ENCODE results near the gene KIF21B. TPM values are rescaled to one million over a fixed set of nuclear protein-coding genes. Genes with fewer than 3 reads are reported as not detected.

KIF21B gene
- polyA plus RNA-seq, 1 experiment, result 0.24 TPM

- no peaks in the 10 kb centered on the region for H3K9me3 ChIP-seq (ENCODE audit: control insufficient read depth, insufficient read depth, low read length)
- peaks cover 49% of the 10 kb centered on the region for H3K27me3 ChIP-seq (ENCODE audit: control insufficient read depth, insufficient read depth, low read length)
- H3K4me3 ChIP-seq (ENCODE audit: low read depth, low read length), result no peak overlapping the region
- CTCF ChIA-PET, result interaction anchor here (3.9 kb wide), 1 partner anchor 77 kb away, joined by 19 read pairs; no protein-coding TSS in a partner anchor
- no peak overlapping the region for H3K27ac ChIP-seq (ENCODE audit: low read depth, low read length)
- POLR2A ChIA-PET, result interaction anchor here (0.7 kb wide), 1 partner anchor 34 kb away, joined by 3 read pairs; no protein-coding TSS in a partner anchor
- no peak for TF ChIP-seq CTCF (IDR thresholded peaks at IDR 0.05; ENCODE audit: low read depth, low read length)
- DNase-seq (ENCODE audit: low read depth, low spot score), result no peak
These were observed 25.8 kb upstream of the KIF21B start for GRCh38 chr1:201049248-201049831.

- Histone ChIP-seq H3K9me3 (ENCODE audit: control insufficient read depth, insufficient read depth, low read length) (no peaks in the 10 kb centered on the region), H3K4me3 (ENCODE audit: low read depth, low read length) (no peak overlapping the region), H3K27ac (ENCODE audit: low read depth, low read length) (no peak overlapping the region), H3K27me3 (ENCODE audit: control insufficient read depth, insufficient read depth, low read length) (peaks cover 43% of the 10 kb centered on the region)
- TF ChIP-seq CTCF (IDR thresholded peaks at IDR 0.05; ENCODE audit: low read depth, low read length), result no peak
- no peak for DNase-seq (ENCODE audit: low read depth, low spot score)
- ChIA-PET POLR2A (no interaction called here), CTCF (interaction anchor here (3.9 kb wide), 1 partner anchor 76 kb away, joined by 19 read pairs; no protein-coding TSS in a partner anchor)
These were observed 25.0 kb upstream of the KIF21B start for GRCh38 chr1:201048521-201048920.

- ChIA-PET CTCF (interaction anchor here (0.7 to 3.5 kb wide), 8 partner anchors 8 to 129 kb away, joined by 3 to 31 read pairs (median 3); no protein-coding TSS in a partner anchor), POLR2A (no interaction called here)
- Histone ChIP-seq H3K27ac (ENCODE audit: low read depth, low read length) (no peak overlapping the region), H3K9me3 (ENCODE audit: control insufficient read depth, insufficient read depth, low read length) (no peaks in the 10 kb centered on the region), H3K27me3 (ENCODE audit: control insufficient read depth, insufficient read depth, low read length) (peaks cover 18% of the 10 kb centered on the region), H3K4me3 (ENCODE audit: low read depth, low read length) (no peak overlapping the region)
- TF ChIP-seq CTCF (IDR thresholded peaks at IDR 0.05; ENCODE audit: low read depth, low read length), result no peak
- DNase-seq (ENCODE audit: low read depth, low spot score), result no peak
These were observed 20.6 kb upstream of the KIF21B start for GRCh38 chr1:201044119-201044518.

GRCh38 chr1:201042779-201043461 is 19.4 kb upstream of the KIF21B start:
- Histone ChIP-seq H3K9me3 (ENCODE audit: control insufficient read depth, insufficient read depth, low read length) (no peaks in the 10 kb centered on the region), H3K27ac (ENCODE audit: low read depth, low read length) (no peak overlapping the region), H3K27me3 (ENCODE audit: control insufficient read depth, insufficient read depth, low read length) (peaks cover 13% of the 10 kb centered on the region), H3K4me3 (ENCODE audit: low read depth, low read length) (no peak overlapping the region)
- TF ChIP-seq CTCF (IDR thresholded peaks at IDR 0.05; ENCODE audit: low read depth, low read length), result peak; percentile 90
- ChIA-PET CTCF (interaction anchor here (0.6 to 3.5 kb wide), 19 partner anchors 8 to 490 kb away, joined by 3 to 67 read pairs (median 6); no protein-coding TSS in a partner anchor), POLR2A (interaction anchor here (1.0 kb wide), 1 partner anchor 71 kb away, joined by 3 read pairs; no protein-coding TSS in a partner anchor)
- DNase-seq (ENCODE audit: low read depth, low spot score), result peak; percentile 47

GRCh38 chr1:201041011-201041410 is 17.5 kb upstream of the KIF21B start:
- Histone ChIP-seq H3K27me3 (ENCODE audit: control insufficient read depth, insufficient read depth, low read length) (peaks cover 18% of the 10 kb centered on the region), H3K4me3 (ENCODE audit: low read depth, low read length) (no peak overlapping the region), H3K27ac (ENCODE audit: low read depth, low read length) (no peak overlapping the region), H3K9me3 (ENCODE audit: control insufficient read depth, insufficient read depth, low read length) (no peaks in the 10 kb centered on the region)
- DNase-seq (ENCODE audit: low read depth, low spot score), result no peak
- no peak for TF ChIP-seq CTCF (IDR thresholded peaks at IDR 0.05; ENCODE audit: low read depth, low read length)
- POLR2A ChIA-PET, result no interaction called here
- CTCF ChIA-PET, result interaction anchor here (2.2 to 3.5 kb wide), 4 partner anchors 12 to 419 kb away, joined by 10 to 67 read pairs (median 24); no protein-coding TSS in a partner anchor
